ENCODE measurements around the gene NMNAT2. TPM values are rescaled to one million over a fixed set of nuclear protein-coding genes. Genes with fewer than 3 reads are reported as not detected.

The NMNAT2 gene
- total RNA-seq, 1 experiment from 2014 or later, result 0.39 TPM

DNA sequence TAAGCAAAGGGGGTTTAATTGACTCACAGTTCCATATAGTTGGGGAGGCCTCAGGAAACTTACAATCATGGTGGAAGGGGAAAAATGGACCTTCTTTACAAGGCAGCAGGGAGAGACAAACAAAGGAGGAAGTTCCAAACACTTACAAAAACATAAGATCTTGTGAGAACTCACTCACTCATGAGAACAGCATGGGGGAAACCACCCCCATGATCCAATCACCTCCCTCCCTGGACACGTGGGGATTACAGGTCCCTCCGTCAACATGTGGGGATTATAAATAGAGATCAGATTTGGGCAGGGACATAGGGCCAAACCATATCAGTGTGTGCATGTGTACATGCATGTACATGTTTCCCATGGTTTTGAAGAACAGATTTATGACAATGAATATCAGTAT is 48.6 kb upstream of the NMNAT2 start:
- H3K4me1 ChIP-seq (ENCODE audit: control insufficient read depth, insufficient read depth, low read length), result no peaks in the 10 kb centered on the region
- no peak overlapping the region for H3K4me3 ChIP-seq (ENCODE audit: low read depth in 2 of 2, low read length in 2 of 2)
- in situ Hi-C loops (cut with HindIII; ENCODE audit: low pct_unique_long_range_greater_than_20kb, low sequenced_read_pairs), result no loop called here
- no TSS peak for BruUV-seq (replicated peaks)
- H3K27me3 ChIP-seq (ENCODE audit: control insufficient read depth, insufficient read depth, low read length), result peaks cover 3% of the 10 kb centered on the region; the same call in 1 of the 2 replicates
- ATAC-seq, result no peak
- ChIA-PET CTCF (no interaction called here), POLR2A (no interaction called here)
- no peaks in the 10 kb centered on the region for H3K9me3 ChIP-seq (ENCODE audit: control insufficient read depth, insufficient read depth, low read depth, low read length)
- TF ChIP-seq, protein P1, sequence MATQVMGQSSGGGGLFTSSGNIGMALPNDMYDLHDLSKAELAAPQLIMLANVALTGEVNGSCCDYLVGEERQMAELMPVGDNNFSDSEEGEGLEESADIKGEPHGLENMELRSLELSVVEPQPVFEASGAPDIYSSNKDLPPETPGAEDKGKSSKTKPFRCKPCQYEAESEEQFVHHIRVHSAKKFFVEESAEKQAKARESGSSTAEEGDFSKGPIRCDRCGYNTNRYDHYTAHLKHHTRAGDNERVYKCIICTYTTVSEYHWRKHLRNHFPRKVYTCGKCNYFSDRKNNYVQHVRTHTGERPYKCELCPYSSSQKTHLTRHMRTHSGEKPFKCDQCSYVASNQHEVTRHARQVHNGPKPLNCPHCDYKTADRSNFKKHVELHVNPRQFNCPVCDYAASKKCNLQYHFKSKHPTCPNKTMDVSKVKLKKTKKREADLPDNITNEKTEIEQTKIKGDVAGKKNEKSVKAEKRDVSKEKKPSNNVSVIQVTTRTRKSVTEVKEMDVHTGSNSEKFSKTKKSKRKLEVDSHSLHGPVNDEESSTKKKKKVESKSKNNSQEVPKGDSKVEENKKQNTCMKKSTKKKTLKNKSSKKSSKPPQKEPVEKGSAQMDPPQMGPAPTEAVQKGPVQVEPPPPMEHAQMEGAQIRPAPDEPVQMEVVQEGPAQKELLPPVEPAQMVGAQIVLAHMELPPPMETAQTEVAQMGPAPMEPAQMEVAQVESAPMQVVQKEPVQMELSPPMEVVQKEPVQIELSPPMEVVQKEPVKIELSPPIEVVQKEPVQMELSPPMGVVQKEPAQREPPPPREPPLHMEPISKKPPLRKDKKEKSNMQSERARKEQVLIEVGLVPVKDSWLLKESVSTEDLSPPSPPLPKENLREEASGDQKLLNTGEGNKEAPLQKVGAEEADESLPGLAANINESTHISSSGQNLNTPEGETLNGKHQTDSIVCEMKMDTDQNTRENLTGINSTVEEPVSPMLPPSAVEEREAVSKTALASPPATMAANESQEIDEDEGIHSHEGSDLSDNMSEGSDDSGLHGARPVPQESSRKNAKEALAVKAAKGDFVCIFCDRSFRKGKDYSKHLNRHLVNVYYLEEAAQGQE (IDR thresholded peaks at IDR 0.05; ENCODE audit: insufficient read depth in 1 of 2, low read depth in 2 of 2, low read length in 1 of 2), result no peak
- TF ChIP-seq SIN3A (IDR thresholded peaks at IDR 0.05; ENCODE audit: borderline replicate concordance, insufficient read depth, low read depth, low read length) (no peak), POLR2AphosphoS5 (IDR thresholded peaks at IDR 0.05; ENCODE audit: low read depth, low read length) (no peak), TCF7L2 (IDR thresholded peaks at IDR 0.05; ENCODE audit: low read depth, low read length) (no peak), CTCF (IDR thresholded peaks at IDR 0.05) (no peak)
- intact Hi-C loops (cut with micrococcal nuclease; ENCODE audit: unreplicated experiment), result no loop called here
- no peak overlapping the region for H3K27ac ChIP-seq (ENCODE audit: low read length)
- DNase-seq (ENCODE audit: low read depth, low spot score), result no peak
- no peaks in the 10 kb centered on the region for H3K36me3 ChIP-seq (ENCODE audit: control insufficient read depth, insufficient read depth, low read length)

DNA sequence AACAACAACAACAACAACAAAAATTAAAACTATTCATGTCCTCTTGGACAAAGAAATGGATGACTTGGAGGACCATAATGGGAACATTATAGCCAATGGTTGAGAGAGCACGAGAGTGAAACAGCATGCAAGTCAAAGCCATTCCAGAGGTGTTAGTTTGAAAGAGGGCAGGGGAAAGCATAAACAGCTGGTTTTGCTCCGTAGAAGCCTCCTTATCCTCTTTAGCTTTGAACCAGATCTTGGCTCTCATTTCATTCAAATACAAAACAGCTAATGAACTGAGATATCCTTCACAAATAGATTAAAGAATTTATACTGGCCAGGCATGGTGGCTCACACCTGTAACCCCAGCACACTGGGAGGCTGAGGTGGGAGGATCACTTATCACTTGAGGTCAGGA is 45.4 kb upstream of the NMNAT2 start:
- TF ChIP-seq, protein P1 (IDR thresholded peaks at IDR 0.05; ENCODE audit: insufficient read depth in 1 of 2, low read depth in 2 of 2, low read length in 1 of 2), result no peak
- TF ChIP-seq SIN3A (IDR thresholded peaks at IDR 0.05; ENCODE audit: borderline replicate concordance, insufficient read depth, low read depth, low read length) (no peak), POLR2AphosphoS5 (IDR thresholded peaks at IDR 0.05; ENCODE audit: low read depth, low read length) (no peak), CTCF (IDR thresholded peaks at IDR 0.05) (no peak), TCF7L2 (IDR thresholded peaks at IDR 0.05; ENCODE audit: low read depth, low read length) (no peak)
- Histone ChIP-seq H3K27me3 (ENCODE audit: control insufficient read depth, insufficient read depth, low read length) (peaks cover 3% of the 10 kb centered on the region; the same call in 1 of the 2 replicates), H3K27ac (ENCODE audit: low read length) (no peak overlapping the region), H3K4me3 (ENCODE audit: low read depth in 2 of 2, low read length in 2 of 2) (no peak overlapping the region), H3K9me3 (ENCODE audit: control insufficient read depth, insufficient read depth, low read depth, low read length) (no peaks in the 10 kb centered on the region), H3K36me3 (ENCODE audit: control insufficient read depth, insufficient read depth, low read length) (no peaks in the 10 kb centered on the region), H3K4me1 (ENCODE audit: control insufficient read depth, insufficient read depth, low read length) (no peaks in the 10 kb centered on the region)
- BruUV-seq (replicated peaks), result no TSS peak
- in situ Hi-C loops (cut with HindIII; ENCODE audit: low pct_unique_long_range_greater_than_20kb, low sequenced_read_pairs), result no loop called here
- ATAC-seq (no peak), DNase-seq (ENCODE audit: low read depth, low spot score) (no peak)
- CTCF ChIA-PET, result no interaction called here
- intact Hi-C loops (cut with micrococcal nuclease; ENCODE audit: unreplicated experiment), result no loop called here
- POLR2A ChIA-PET, result interaction anchor here (0.7 kb wide), 1 partner anchor 124 kb away, joined by 12 read pairs; no protein-coding TSS in a partner anchor

Data from Panc1 (cell line).